GM08714 (cell line): ENCODE measurements around the gene ACRBP.

Experiments
- H3K4me3 ChIP-seq: fragments of 200-500 bp; sonication (Bioruptor generic); 2 replicates; pipeline ENCODE4 v1.5.1; 2014; ENCODE audit warnings: mild to moderate bottlenecking, low read length, inconsistent platforms
- ZNF274 ChIP-seq: IDR thresholded peaks from 2 replicates; pipeline ENCODE4 v1.6.1; 2012; ENCODE audit warnings: mild to moderate bottlenecking, low read depth, low read length

Gene ACRBP

DNA sequence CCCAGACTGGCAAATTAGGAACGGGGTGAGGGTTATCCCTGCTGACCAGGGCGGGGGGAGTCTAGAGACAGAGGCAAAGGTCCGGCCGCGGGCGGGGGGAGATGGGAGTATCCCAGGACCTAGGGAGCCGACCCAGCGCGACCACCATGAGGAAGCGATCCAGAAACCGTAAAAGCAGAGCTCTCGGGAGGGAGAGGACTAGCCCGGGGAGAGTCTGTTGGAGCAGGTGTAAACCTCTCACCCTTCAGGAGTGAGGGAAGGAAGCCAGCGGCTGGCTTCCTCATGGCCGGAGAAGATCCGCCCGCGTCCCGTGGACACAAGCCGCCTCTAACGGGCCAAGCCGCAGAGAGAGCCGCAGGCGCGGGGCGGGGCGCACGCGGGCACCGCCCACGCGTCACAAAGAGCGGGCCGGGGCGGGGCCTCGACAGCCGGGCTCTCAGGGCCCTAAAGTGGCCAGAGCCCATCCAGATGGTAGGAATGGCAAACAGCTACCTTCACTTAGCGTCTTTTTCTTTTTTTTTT lies at the start of gene ACRBP:
ACRBP (minus strand) TSS at position 350 of the 522 bp plus-strand sequence; CDS start at position 284, 66 bp downstream.
- TF ChIP-seq ZNF274, result no peak
- peak within 1 kb of the TSS; percentile 35; the same call in 1 of the 2 replicates for H3K4me3 ChIP-seq

DNA sequence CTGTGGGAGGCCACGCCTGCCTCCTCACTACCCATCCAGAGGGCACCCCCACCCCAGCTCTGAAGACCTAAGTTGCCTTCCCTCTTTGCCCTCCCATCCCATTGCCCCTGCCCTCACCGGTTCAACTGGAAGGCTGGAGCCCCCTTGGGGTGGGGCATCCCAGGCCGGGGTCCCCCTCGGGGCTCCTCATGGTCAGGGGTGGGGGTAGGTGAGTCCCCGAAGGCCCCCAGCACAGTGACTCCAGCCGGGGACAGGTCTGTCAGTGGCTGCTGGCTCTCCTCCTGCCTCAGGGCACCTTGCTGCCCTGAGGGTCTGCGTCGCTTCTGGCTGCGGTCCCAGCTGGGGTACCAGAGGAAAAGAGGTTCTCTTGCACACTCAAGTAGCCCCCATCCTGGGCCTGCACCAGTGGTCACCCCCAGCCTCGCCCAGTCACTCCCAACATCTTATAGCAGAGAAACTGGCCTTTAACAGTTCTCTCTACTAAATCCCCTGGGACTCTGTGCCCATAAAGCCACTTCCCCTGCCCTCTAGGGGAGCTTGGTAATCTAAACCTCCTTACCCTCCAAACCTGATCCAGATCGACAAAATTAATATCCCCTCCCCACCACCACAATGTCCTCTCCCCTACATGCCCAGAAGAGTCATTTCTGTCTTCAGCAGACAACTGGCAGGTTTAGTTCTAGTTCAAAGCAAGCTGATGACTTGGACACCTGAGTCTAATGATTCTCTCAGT lies 48.2 kb upstream of the ACRBP start:
- TF ChIP-seq ZNF274, result no peak
- no peak overlapping the region for H3K4me3 ChIP-seq

DNA sequence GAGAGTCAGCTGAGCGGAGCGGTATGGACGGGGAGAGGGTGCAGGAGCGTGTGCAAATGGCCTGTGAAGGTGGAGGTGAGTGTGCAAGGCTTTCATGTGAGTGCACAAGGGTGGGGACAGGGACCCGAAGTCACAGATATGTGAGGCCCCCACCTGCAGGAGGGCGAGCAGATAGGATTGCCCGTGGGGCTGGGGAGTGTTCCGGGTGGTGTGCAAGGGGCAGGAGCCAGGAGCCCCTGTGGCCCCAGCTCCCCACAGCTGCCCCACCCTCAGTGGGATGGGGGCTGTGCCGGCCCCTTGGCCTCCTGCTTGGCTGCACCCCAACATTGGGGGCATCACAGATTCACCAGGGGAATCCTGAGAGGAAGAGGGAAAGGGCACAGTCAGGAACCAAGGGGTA lies 47.5 kb upstream of the ACRBP start:
- TF ChIP-seq ZNF274, result no peak
- no peak overlapping the region for H3K4me3 ChIP-seq

DNA sequence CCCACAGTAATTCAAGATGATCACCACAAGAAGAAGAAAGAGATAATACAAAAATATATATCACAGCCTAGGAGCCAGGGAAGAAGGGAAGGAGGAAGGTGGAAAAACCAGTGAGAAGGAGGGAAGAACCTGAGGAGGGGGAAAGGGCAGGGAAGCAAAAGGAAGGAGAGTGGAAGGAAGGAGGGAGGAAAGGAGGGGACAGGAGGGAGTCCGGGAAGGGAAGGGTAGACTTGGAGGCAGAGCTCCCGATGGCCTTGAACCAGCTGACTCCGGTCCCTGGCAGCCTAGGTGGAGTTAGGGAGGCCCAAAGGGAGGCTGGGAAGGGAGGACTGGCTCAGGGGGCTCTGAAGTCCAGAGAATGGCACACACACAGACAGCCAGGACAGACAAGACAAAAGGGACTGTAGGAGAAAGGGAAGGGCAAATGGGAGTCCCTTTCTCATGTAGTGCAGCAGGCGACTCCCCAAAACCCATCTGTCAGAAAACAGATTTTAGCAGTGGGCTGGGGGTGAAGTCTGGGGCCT lies 46.7 kb upstream of the ACRBP start:
- TF ChIP-seq ZNF274, result no peak
- H3K4me3 ChIP-seq, result no peak overlapping the region

DNA sequence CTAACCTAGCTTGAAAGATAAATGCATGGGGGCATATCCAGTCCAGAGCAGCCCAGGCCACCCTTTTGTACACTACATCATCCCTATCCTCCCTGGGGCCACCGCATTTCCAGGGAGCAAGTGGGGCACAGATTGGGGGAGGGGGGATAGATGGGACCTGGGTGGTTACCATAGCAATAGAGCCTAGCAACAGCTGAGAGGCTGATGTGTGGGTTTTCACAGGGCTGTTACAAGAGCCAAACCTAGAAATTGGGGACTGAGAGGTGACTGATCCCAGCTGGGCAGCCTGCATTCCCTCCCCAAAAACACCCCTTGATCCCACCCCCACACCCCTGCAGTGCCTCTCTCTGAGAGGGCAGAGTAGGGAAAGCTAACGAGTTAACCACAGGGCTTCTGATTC lies 45.7 kb upstream of the ACRBP start:
- no peak for TF ChIP-seq ZNF274
- no peak overlapping the region for H3K4me3 ChIP-seq

DNA sequence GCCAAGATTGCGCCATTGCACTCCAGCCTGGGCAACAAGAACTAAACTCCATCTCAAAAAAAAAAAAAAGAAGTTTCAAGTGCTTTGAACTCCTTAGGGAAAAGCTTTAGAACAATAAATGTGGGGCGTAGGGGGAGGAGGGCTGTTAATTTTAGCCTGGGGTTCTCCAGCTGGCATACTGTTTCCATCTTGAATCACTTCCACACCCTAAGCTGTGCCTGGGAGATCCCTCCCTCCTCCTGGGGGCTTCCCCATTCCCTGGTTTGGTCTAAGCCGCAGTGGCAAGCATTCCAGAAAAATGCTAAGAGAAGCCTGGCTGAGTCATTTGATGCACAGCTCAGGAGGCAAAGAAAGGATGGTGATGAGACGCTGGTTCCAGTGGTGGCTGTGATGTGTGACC lies 44.2 kb upstream of the ACRBP start:
- H3K4me3 ChIP-seq, result no peak overlapping the region
- no peak for TF ChIP-seq ZNF274

DNA sequence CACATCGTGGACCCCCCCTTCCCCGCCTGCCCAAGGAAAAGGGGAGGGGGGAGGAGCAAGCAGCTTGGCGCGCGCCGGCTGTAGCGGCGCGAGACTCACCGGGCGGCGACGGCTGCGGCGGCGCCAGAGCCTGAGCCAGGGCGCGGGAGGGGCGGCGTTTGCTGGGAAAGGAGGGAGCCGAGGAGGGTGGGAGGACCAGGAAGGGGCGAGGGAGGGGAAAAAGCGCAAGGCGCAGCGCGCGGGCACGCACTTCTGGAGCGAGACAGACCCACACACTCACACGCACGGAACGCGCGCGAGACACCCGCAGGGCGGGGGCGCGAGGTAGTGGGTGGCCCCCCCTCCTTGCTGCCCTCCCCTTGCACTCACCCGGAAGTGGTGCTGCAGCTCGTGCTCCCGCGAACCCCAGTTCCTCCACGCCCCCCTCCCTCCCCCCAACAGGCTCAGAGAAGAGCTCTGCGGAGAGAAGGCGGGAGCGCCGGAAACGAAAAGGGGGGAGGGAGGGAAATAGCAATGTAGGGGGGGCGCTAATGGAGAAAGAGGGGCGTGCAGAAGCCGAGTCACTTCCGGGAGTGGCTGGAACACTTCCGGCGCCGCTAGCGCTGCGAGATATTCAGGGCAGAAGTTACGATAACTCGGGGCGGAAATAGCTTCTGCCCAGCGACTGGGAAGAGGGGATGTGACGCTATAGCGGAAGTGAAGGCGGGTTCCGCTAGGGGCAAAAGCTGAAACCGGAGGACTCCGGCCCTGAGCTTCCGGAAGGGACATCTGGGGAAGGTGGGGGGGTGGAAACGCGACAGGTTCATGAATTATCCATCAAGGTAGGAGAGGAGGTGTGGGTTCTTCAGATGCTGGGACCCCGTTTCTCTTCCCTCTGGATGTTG lies 42.0 kb upstream of the ACRBP start, which contains the start of gene ZNF384:
ZNF384 (minus strand) TSS at position 377 of the 884 bp plus-strand sequence. CDS start 9,855 bp downstream, outside the sequence.
- peak within 1 kb of the TSS; percentile 92 for H3K4me3 ChIP-seq
- TF ChIP-seq ZNF274, result no peak

DNA sequence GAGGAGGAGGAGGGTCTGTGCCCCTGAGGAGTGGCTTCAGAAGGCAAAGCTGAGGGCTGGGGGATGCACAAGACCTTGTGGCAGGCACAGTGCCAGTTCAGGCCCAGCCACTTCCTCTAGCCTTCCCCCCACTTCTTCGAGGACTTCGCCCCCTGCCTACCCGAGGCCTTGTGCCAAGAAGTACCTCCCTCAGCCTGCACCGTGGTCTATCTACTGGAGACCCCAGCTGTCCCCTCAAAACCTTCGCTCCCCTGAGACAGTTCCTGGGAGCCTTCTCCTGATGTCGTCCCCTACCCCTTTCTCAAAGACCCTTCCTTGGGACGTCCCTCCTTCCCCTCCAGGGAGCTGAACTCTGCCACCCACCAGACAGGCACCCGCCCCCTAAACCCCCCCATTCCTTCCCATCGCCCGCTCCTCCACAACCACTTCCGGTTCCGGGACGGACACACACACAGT lies 41.3 kb upstream of the ACRBP start:
- no peak for TF ChIP-seq ZNF274
- peak overlapping the region; percentile 77 for H3K4me3 ChIP-seq

DNA sequence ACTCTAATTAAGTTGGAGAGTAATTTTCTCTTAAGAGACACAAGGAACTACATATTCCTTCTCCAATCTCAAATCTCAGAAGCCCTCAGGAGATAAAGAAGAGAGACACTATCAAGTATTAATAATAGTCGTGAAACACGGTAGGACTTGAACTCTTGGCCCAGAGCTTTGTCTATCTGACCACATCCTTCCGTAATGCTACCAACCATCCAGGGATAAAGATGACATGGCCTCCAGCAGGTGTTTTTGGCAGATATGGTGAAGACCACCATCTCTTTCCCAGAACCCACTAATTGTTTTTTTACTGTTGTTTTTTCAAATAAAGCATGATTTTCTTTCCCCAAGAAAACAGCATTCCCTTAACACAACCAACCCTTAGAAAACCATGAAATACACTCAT lies 38.6 kb upstream of the ACRBP start:
- H3K4me3 ChIP-seq, result no peak overlapping the region
- no peak for TF ChIP-seq ZNF274

DNA sequence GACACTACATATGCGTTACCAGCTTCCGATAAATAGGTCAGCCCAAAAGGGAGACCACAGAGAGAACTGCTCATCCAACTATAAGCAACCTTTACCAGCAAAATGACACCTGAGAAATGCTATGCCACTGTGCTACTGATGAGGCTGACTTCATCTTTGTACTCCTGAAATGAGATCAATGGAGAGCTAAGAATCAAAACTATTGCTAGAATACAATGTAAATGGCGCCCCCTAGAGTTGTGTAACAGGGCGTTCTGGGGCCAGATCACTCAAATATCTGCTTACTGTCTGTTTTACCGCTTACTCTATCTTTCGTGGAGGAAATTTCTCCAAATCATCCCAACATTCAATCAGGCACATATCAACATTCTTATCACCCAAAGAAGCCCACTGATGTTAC lies 37.4 kb upstream of the ACRBP start:
- no peak for TF ChIP-seq ZNF274
- H3K4me3 ChIP-seq, result no peak overlapping the region

DNA sequence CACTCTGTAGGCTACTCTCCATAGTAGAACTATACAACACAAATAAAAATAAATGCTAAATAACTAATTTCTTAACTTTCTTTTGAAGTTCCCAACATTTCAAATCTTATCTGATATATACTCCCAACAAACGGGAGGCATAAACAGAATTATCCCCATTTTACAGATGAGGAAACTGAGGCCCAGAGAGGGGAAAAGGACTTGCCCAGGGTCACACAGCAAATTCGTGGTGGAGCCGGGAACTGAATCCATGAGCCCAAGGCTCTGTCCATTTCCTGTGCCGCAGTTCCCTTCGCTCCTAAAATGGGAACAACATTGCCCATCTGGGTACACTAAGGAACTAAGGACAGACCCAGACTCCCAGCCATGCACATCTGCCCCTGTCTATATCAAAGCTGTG lies 29.7 kb upstream of the ACRBP start:
- no peak overlapping the region for H3K4me3 ChIP-seq
- TF ChIP-seq ZNF274, result no peak

DNA sequence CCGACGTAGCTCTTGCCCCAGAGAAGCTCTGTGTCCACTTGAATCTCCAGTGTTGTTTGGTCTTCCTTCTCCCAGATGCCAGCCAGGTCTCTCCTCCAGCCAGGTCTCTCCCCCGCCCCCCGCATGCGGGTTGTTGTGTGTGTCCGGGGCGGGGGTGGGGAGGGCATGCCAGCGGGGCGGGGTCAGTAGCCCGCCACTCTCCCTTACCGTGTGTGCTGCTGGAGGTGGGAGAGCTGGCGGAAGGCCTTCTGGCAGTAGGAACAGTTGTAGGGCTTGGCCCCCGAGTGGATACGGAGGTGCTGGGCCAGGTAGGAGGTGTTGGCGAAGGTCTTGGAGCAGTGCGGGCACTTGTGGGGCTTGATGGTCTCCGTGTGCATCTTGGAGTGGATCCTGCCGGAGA lies 24.9 kb upstream of the ACRBP start:
- no peak for TF ChIP-seq ZNF274
- no peak overlapping the region for H3K4me3 ChIP-seq

DNA sequence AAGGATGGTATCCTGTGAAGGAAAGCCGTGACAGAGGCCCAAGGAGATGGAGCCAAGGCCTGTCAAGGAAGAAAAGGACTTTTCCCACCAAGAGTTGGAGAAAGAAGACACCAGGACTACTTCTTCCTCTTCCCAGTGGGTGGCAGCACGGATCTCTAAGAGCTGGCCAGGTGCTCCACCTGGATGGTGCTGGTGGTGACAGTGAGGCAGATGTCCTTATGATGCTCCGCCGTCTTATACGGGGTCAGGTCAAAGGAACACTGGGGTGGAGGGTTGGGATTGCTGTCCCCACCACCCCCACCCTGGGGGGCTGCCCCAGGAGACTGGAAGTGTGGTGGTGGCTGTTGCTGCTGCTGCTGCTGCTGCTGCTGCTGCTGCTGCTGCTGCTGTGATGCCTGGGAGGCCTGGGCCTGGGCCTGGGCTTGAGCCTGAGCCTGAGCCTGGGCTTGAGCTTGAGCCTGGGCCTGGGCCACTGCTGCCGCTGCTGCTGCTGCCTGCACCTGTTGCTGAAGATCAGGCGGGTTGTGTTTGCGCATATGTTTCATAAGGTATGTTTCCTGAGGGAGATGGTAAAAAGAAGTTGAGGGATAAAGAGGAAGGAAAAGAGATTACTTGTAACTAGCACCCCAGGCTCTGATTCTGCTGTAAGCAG lies 20.5 kb upstream of the ACRBP start:
- no peak for TF ChIP-seq ZNF274
- H3K4me3 ChIP-seq, result no peak overlapping the region

DNA sequence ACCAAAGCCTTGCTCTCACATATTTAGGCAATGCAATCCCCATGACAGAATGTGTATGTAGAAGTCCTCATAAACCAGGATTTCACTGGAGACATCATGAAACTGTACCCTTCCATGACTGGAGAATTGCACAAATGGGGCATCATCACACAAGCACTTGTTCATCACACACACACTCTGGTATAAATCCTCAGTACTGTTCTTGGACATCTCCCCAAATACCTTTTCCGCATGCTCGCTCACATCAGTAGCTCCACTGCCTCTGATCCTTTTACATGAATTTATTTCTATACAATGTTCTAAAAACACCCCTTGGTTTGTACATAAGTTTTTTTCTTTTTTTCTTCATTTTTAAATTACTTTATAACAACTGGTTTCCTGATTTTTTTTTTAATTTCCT lies 19.0 kb upstream of the ACRBP start:
- TF ChIP-seq ZNF274, result no peak
- H3K4me3 ChIP-seq, result no peak overlapping the region
